GM12878 (cell line): ENCODE results near the gene ZFP42. TPM values are rescaled to one million over a fixed set of nuclear protein-coding genes. Genes with fewer than 3 reads are reported as not detected.

Source experiments
- ATAC-seq: fragments of 200-7000 bp; cut with Tn5 transposase; 3 replicates; pipeline ENCODE4 v1.9.1; 2020; ENCODE audit warnings: mild to moderate bottlenecking, moderate library complexity
- Bru-seq: library from RNA; stranded (reverse); fragments of 400-500 nt; gene quantifications from one replicate; lab custom pipeline; 2021; lab: Mats Ljungman, UMichigan
- BruChase-seq, 2 experiments: library from RNA; stranded (reverse); fragments of 400-500 nt; gene quantifications; one replicate each; lab custom pipeline; 2021; lab: Mats Ljungman, UMichigan
- BruUV-seq: library from RNA; stranded (reverse); fragments of 400-500 nt; replicated peaks from 2 replicates; lab custom pipeline; 2021; lab: Mats Ljungman, UMichigan
- CTCF ChIA-PET: fragments of 300-600 bp; sonication (Branson Sonifier 250); formaldehyde crosslinking; extraction: SDS; loops from one replicate; lab custom pipeline; 2021; ENCODE audit warnings: inconsistent platforms; lab: Yijun Ruan, JAX
- POLR2A ChIA-PET: fragments of 350-600 bp; formaldehyde crosslinking; extraction: SDS; loops from one replicate; lab custom pipeline; 2021; ENCODE audit warnings: inconsistent platforms; lab: Charles Lee
- RAD21 ChIA-PET: fragments of 300-600 bp; sonication (Branson Sonifier 250); formaldehyde crosslinking; loops from one replicate; lab custom pipeline; 2023; ENCODE audit warnings: antibody characterized with exemption; ENCODE audit not compliant: unreplicated experiment; lab: Charles Lee
- SMC1A ChIA-PET: fragments of 300-600 bp; sonication (Branson Sonifier 250); formaldehyde crosslinking; loops from one replicate; lab custom pipeline; 2023; ENCODE audit not compliant: unreplicated experiment, uncharacterized antibody; lab: Charles Lee
- DNase-seq: peaks from one replicate; pipeline ENCODE4 v3.0.0-alpha.2; 2011; ENCODE audit warnings: low read depth, low spot score
- FAIRE-seq: peaks from 3 replicates; lab custom pipeline; 2011; peaks lifted over from hg19 to GRCh38; lab: Jason Lieb, UNC
- H2AFZ ChIP-seq: 2 replicates; pipeline ENCODE4 v1.6.0; 2011; ENCODE audit warnings: low read depth, low read length, control low read depth; ENCODE audit not compliant: control insufficient read depth
- H3K27ac ChIP-seq: 2 replicates; pipeline ENCODE4 v1.5.1; 2011; ENCODE audit warnings: control low read depth; ENCODE audit not compliant: control insufficient read depth, insufficient read depth
- H3K27me3 ChIP-seq, 2 experiments: replicated peaks in 1 of 2; 2 replicates each; pipeline versions ENCODE4 v1.6.0 to v1.6.1; 2011; ENCODE audit warnings: low read length in 1 of 2; ENCODE audit not compliant: control insufficient read depth in 2 of 2, insufficient read depth in 2 of 2
- H3K36me3 ChIP-seq, 2 experiments: 2 replicates each; pipeline ENCODE4 v1.5.1; 2011; ENCODE audit warnings: low read length in 1 of 2; ENCODE audit not compliant: control insufficient read depth in 2 of 2, insufficient read depth in 2 of 2
- H3K4me1 ChIP-seq: 2 replicates; pipeline ENCODE4 v1.6.1; 2011; ENCODE audit warnings: mild to moderate bottlenecking, low read length, moderate library complexity, mixed read lengths; ENCODE audit not compliant: control insufficient read depth, insufficient read depth
- H3K4me2 ChIP-seq: 2 replicates; pipeline ENCODE4 v1.6.0; 2011; ENCODE audit warnings: control low read depth; ENCODE audit not compliant: control insufficient read depth, insufficient read depth
- H3K4me3 ChIP-seq: fragments of 200-600 bp; sonication (generic); 2 replicates; pipeline ENCODE4 v1.5.1; 2016
- H3K79me2 ChIP-seq: 2 replicates; pipeline ENCODE4 v1.6.0; 2011; ENCODE audit warnings: low read length; ENCODE audit not compliant: control insufficient read depth, insufficient read depth
- H3K9ac ChIP-seq: 2 replicates; pipeline ENCODE4 v1.8.0; 2011; ENCODE audit warnings: low read length, control low read depth, mixed read lengths; ENCODE audit not compliant: control insufficient read depth, insufficient read depth
- H3K9me3 ChIP-seq: replicated peaks from 3 replicates; pipeline ENCODE4 v1.5.1; 2011; ENCODE audit warnings: mild to moderate bottlenecking, low read length; ENCODE audit not compliant: control insufficient read depth, insufficient read depth
- H4K20me1 ChIP-seq: 2 replicates; pipeline ENCODE4 v1.6.0; 2011; ENCODE audit not compliant: control insufficient read depth, insufficient read depth
- HDGF ChIP-seq: fragments of 450-650 bp; IDR thresholded peaks from 2 replicates; pipeline ENCODE4 v1.6.1; 2016; ENCODE audit warnings: antibody characterized with exemption
- WGBS: methylation state at CpG from one replicate; pipeline ENCODE4 v1.1.6; 2016; ENCODE audit warnings: low lambda C conversion rate; ENCODE audit not compliant: insufficient replicate concordance, insufficient coverage; ENCODE audit errors: missing lambda C conversion rate; 5-methylcytosine and 5-hydroxymethylcytosine counted together
- in situ Hi-C: fragments of 300-500 bp; cut with MboI; formaldehyde crosslinking; loops from 9 replicates; pipeline ENCODE4 v1.14.3; 2018; ENCODE audit warnings: mixed read lengths
- intact Hi-C: fragments of 100-400 bp; cut with micrococcal nuclease; formaldehyde crosslinking; loops from one replicate; pipeline ENCODE4 v1.14.2; 2022; ENCODE audit not compliant: unreplicated experiment
- long read RNA-seq, 2 experiments: library from polyadenylated mRNA; unstranded; transcript quantifications; one replicate each; pipeline ENCODE4 v2.0.0, GENCODE V29; 2019 to 2020
- polyA minus RNA-seq, 3 experiments: library from RNA; depleted of rRNA, polyadenylated mRNA; stranded (reverse); fragments of >200 nt; gene quantifications; 2 replicates each; pipeline ENCODE4 v1.2.3, GENCODE V29; 2011
- polyA plus RNA-seq, 11 experiments: library from polyadenylated mRNA; depleted of rRNA in 4 of 11; unstranded in 6 of 11; stranded (reverse) in 5 of 11; fragments of >200 nt; fragmentation: Nextera tagmentation in 4 of 11; fragmentation: Illumina TruSeq in 1 of 11; extraction: Ambion mirVana in 4 of 11; extraction: Trizol in 1 of 11; gene quantifications; 1 replicate in 1 of 11; 2 replicates in 10 of 11; pipeline versions ENCODE4 v1.2.1 to v1.2.3, GENCODE V29; 2011 to 2016; ENCODE audit warnings: inconsistent platforms in 2 of 11, missing spikeins in 2 of 11, low read depth in 1 of 11
- total RNA-seq, 4 experiments: library from RNA; depleted of rRNA in 3 of 4; stranded (reverse); fragments of >200 nt in 3 of 4; fragmentation: Illumina TruSeq in 1 of 4; extraction: Trizol in 1 of 4; gene quantifications; 2 replicates each; pipeline versions ENCODE4 v1.2.1 to v1.2.3, GENCODE V29; 2013 to 2021
- TF ChIP-seq, protein P1 (sequence below): fragments of 450-650 bp; IDR thresholded peaks from 2 replicates; pipeline ENCODE4 v1.6.1; 2017; ENCODE audit warnings: borderline replicate concordance
- TF ChIP-seq, protein P2 (sequence below): fragments of 450-650 bp; IDR thresholded peaks from 2 replicates; pipeline ENCODE4 v1.6.1; 2017; ENCODE audit warnings: low read depth, mild to moderate bottlenecking, moderate library complexity

Gene ZFP42
- total RNA-seq (2013; cell fraction: nucleolus; rRNA removed) = not detected in 2 replicates
- total RNA-seq (2014; rRNA removed) = not detected in 2 replicates
- total RNA-seq (2014; rRNA removed; fragmentation: Illumina TruSeq; extraction: Trizol) = not detected in 2 replicates
- 0.13 and 0.16 TPM in 2 replicates for total RNA-seq (2021)
- not detected for polyA plus RNA-seq (2011; ENCODE audit: low read depth)
- not detected in 2 replicates for polyA plus RNA-seq (2011; rRNA removed)
- not detected in 2 replicates for polyA plus RNA-seq (2011; cell fraction: cytosol; rRNA removed)
- polyA plus RNA-seq (2011; cell fraction: nucleus; rRNA removed) = not detected in 2 replicates
- not detected in 2 replicates for polyA plus RNA-seq (2012)
- not detected in 2 replicates for polyA plus RNA-seq (2014; fragmentation: Illumina TruSeq; extraction: Trizol)
- not detected for polyA plus RNA-seq (2014; fragmentation: Nextera tagmentation; extraction: Ambion mirVana)
- not detected in 2 replicates for polyA plus RNA-seq (2014; rRNA removed)
- polyA plus RNA-seq (2016; fragmentation: Nextera tagmentation; extraction: Ambion mirVana) = not detected
- polyA minus RNA-seq (2011; rRNA and poly(A)+ RNA removed) = 0.07 TPM in 1 of 2 replicates, not detected in the other
- not detected in 2 replicates for polyA minus RNA-seq (2011; cell fraction: cytosol; rRNA and poly(A)+ RNA removed)
- not detected in 2 replicates for polyA minus RNA-seq (2011; cell fraction: nucleus; rRNA and poly(A)+ RNA removed)
- not detected for Bru-seq, nascent RNA
- not detected for BruChase-seq, experiment 1, labeled RNA remaining after a 6-hour chase
- BruChase-seq, experiment 2, labeled RNA remaining after a 2-hour chase = not detected
- long read RNA-seq, experiment 1 = 0 reads
- long read RNA-seq, experiment 2 = 0 reads

DNA sequence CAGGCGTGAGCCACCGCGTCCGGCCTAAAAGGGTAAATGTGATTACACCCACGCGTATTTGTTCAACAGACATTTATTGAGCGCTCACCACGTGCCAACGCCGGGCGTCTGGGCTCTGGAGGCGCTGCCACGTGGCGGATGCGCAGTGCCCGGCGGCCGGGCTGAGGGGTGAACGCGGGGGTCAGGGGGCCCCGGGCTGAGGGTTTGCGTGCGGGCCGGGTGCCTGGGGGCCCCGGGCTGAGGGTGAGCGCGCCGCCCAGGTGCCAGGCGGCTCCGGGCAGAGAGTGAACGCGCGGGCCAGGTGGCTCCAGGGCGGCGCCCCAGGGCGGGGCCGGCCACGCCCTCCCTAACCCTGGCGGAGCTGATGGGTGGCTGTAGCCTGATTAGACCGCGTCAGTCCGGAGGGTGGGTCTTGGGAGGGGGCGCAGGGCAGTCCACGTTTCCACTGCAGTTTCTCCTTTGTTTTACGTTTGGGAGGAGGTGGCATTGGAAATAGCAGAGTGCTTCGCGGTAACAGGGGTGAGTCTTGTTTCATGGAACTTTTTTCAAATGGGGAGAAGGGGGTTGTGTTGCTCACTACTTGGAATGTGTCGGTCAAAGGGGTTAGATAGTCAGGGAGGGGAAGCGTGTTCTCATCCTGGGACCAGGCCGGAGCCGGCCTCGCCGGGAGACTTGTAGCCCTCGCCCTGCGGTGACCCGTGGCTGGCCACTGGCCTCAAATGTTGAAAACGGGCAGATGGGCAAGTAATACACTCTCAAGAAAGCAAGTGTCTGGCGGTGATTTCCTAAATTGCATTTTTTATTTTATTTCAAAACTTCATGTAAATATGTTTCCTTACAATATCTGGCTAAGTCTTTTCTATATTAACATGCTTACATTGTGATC, at the start of gene ZFP42:
Gene ZFP42, plus strand, starts transcription at position 450 of the 886 bp plus-strand sequence. CDS start 7,037 bp downstream, outside the sequence.
- no peak within 1 kb of the TSS for H2AFZ ChIP-seq
- H3K4me2 ChIP-seq = no peak within 1 kb of the TSS
- H3K27ac ChIP-seq = no peak within 1 kb of the TSS
- DNase-seq (no peak), ATAC-seq (no peak)
- no peaks in the 10 kb centered on the region; the same call in 2 of the 3 replicates for H3K9me3 ChIP-seq
- no peak within 1 kb of the TSS for H3K9ac ChIP-seq
- ChIA-PET SMC1A (no interaction called here), CTCF (no interaction called here), RAD21 (no interaction called here)
- H3K4me1 ChIP-seq = no peaks in the 10 kb centered on the region
- no peaks in the 10 kb centered on the region for H3K27me3 ChIP-seq
- 56% methylated on average over 21 of the region's 58 CpGs for WGBS
- H3K4me3 ChIP-seq = no peak within 1 kb of the TSS
- TF ChIP-seq, protein P1, sequence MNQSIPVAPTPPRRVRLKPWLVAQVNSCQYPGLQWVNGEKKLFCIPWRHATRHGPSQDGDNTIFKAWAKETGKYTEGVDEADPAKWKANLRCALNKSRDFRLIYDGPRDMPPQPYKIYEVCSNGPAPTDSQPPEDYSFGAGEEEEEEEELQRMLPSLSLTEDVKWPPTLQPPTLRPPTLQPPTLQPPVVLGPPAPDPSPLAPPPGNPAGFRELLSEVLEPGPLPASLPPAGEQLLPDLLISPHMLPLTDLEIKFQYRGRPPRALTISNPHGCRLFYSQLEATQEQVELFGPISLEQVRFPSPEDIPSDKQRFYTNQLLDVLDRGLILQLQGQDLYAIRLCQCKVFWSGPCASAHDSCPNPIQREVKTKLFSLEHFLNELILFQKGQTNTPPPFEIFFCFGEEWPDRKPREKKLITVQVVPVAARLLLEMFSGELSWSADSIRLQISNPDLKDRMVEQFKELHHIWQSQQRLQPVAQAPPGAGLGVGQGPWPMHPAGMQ = no peak
- TF ChIP-seq, protein P2, sequence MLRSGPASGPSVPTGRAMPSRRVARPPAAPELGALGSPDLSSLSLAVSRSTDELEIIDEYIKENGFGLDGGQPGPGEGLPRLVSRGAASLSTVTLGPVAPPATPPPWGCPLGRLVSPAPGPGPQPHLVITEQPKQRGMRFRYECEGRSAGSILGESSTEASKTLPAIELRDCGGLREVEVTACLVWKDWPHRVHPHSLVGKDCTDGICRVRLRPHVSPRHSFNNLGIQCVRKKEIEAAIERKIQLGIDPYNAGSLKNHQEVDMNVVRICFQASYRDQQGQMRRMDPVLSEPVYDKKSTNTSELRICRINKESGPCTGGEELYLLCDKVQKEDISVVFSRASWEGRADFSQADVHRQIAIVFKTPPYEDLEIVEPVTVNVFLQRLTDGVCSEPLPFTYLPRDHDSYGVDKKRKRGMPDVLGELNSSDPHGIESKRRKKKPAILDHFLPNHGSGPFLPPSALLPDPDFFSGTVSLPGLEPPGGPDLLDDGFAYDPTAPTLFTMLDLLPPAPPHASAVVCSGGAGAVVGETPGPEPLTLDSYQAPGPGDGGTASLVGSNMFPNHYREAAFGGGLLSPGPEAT = no peak
- no peak for TF ChIP-seq HDGF
- TF ChIP-seq, all 136 proteins: peak for 0
- FAIRE-seq = no peak
- BruUV-seq = no TSS peak
- POLR2A ChIA-PET = no interaction called here
- no peaks in the 10 kb centered on the region for H3K79me2 ChIP-seq
- in situ Hi-C loops (no loop called here), intact Hi-C loops (no loop called here)
- no peaks in the 10 kb centered on the region for H4K20me1 ChIP-seq
- H3K36me3 ChIP-seq = no peaks in the 10 kb centered on the region
